ENCODE results near the gene SASH1.
A peak's percentile ranks its signal among the peaks of the same experiment; 100 is the strongest.

SASH1 gene

GRCh38 chr6:148565930-148566663, 223.5 kb downstream of the SASH1 start:
- no peak overlapping the region for H3K27ac ChIP-seq
- no peak for TF ChIP-seq CTCF (conservative IDR thresholded peaks at IDR 0.05; ENCODE audit: low read depth)
- DNase-seq (ENCODE audit: low spot score): peak; percentile 34
- ChIA-PET CTCF (no interaction called here), POLR2A (ENCODE audit: low non-redundant PET) (no interaction called here)

GRCh38 chr6:148566664-148567350, 224.2 kb downstream of the SASH1 start:
- ChIA-PET POLR2A (ENCODE audit: low non-redundant PET) (no interaction called here), CTCF (no interaction called here)
- TF ChIP-seq CTCF (conservative IDR thresholded peaks at IDR 0.05; ENCODE audit: low read depth): no peak
- H3K27ac ChIP-seq: no peak overlapping the region
- no peak for DNase-seq (ENCODE audit: low spot score)

GRCh38 chr6:148570456-148570855, 227.8 kb downstream of the SASH1 start:
- POLR2A ChIA-PET (ENCODE audit: low non-redundant PET): no interaction called here
- TF ChIP-seq CTCF (conservative IDR thresholded peaks at IDR 0.05; ENCODE audit: low read depth): no peak
- no peak for DNase-seq (ENCODE audit: low spot score)
- no peak overlapping the region for H3K27ac ChIP-seq
- CTCF ChIA-PET: no interaction called here

GRCh38 chr6:148572676-148573335, 230.2 kb downstream of the SASH1 start:
- ChIA-PET POLR2A (ENCODE audit: low non-redundant PET) (no interaction called here), CTCF (interaction anchor here (0.6 kb wide), 2 partner anchors 703 to 1570 kb away, joined by 3 read pairs; no protein-coding TSS in a partner anchor)
- no peak overlapping the region for H3K27ac ChIP-seq
- no peak for DNase-seq (ENCODE audit: low spot score)
- no peak for TF ChIP-seq CTCF (conservative IDR thresholded peaks at IDR 0.05; ENCODE audit: low read depth)

GRCh38 chr6:148573922-148574321, 231.3 kb downstream of the SASH1 start:
- TF ChIP-seq CTCF (conservative IDR thresholded peaks at IDR 0.05; ENCODE audit: low read depth): no peak
- no peak overlapping the region for H3K27ac ChIP-seq
- ChIA-PET POLR2A (ENCODE audit: low non-redundant PET) (no interaction called here), CTCF (interaction anchor here (0.6 kb wide), 1 partner anchor 61 kb away, joined by 3 read pairs; no protein-coding TSS in a partner anchor)
- no peak for DNase-seq (ENCODE audit: low spot score)

- DNase-seq (ENCODE audit: low spot score): peak; percentile 68
- POLR2A ChIA-PET (ENCODE audit: low non-redundant PET): no interaction called here
- peak; percentile 83 for TF ChIP-seq CTCF (conservative IDR thresholded peaks at IDR 0.05; ENCODE audit: low read depth)
Measured at GRCh38 chr6:148577687-148578488, 235.2 kb downstream of the SASH1 start.

More at GRCh38 chr6:148577687-148578488, 235.2 kb downstream of the SASH1 start:
- CTCF ChIA-PET: interaction anchor here (0.6 to 1.9 kb wide), 27 partner anchors 15 to 906 kb away, joined by 3 to 10 read pairs (median 4); no protein-coding TSS in a partner anchor
- H3K27ac ChIP-seq: no peak overlapping the region

All from RWPE1 (cell line).